Gastroesophageal sphincter (tissue), 4 donors: Measurements from ENCODE around the gene ABHD4. TPM values are rescaled to one million over a fixed set of nuclear protein-coding genes. Genes with fewer than 3 reads are reported as not detected.
A peak's percentile ranks its signal among the peaks of the same experiment; 100 is the strongest.
"Not testable (repeated sequence)": the region's sequence is repeated elsewhere in the genome, so short reads cannot be mapped to it uniquely, and the experiment has no call there.

Experiments
- ATAC-seq: fragments of 150-250 bp; one replicate; pipeline ENCODE4 v1.9.1; 2016; ENCODE audit warnings: mild to moderate bottlenecking, moderate library complexity
- H3K27ac ChIP-seq, 4 donors: fragments of 200-600 bp; sonication (generic) in 3 of 4; 1 replicate in 3 of 4; 2 replicates in 1 of 4; pipeline ENCODE4 v1.5.1; 2016 to 2019
- H3K27me3 ChIP-seq: fragments of 200-600 bp; sonication (generic); one replicate; pipeline ENCODE4 v1.5.1; 2019
- H3K36me3 ChIP-seq, 2 donors: fragments of 200-600 bp; sonication (generic); one replicate each; pipeline ENCODE4 v1.5.1; 2019; ENCODE audit warnings: control low read depth in 1 of 2
- H3K4me1 ChIP-seq, 3 donors: fragments of 200-600 bp; sonication (generic); 1 replicate in 2 of 3; 2 replicates in 1 of 3; pipeline ENCODE4 v1.5.1; 2016 to 2019; ENCODE audit warnings: control low read depth in 2 of 3
- H3K4me3 ChIP-seq, 2 donors: fragments of 200-600 bp; sonication (generic); one replicate each; pipeline ENCODE4 v1.5.1; 2019; ENCODE audit warnings: mild to moderate bottlenecking in 1 of 2, moderate library complexity in 1 of 2
- H3K9me3 ChIP-seq, 3 donors: fragments of 200-600 bp; sonication (generic); one replicate each; pipeline ENCODE4 v1.5.1; 2017 to 2019; ENCODE audit warnings: control low read depth in 2 of 3
- CTCF ChIP-seq, 4 experiments: fragments of 200-600 bp in 2 of 4; fragments of 450-650 bp in 2 of 4; sonication (generic) in 1 of 4; IDR thresholded peaks; one replicate each; pipeline ENCODE4 v1.5.1; 2017 to 2019; ENCODE audit warnings: antibody characterized with exemption in 4 of 4, mild to moderate bottlenecking in 2 of 4, moderate library complexity in 2 of 4
- EP300 ChIP-seq: sonication (generic); formaldehyde crosslinking; IDR thresholded peaks from one replicate; pipeline ENCODE4 v1.6.1; 2017; ENCODE audit warnings: antibody characterized with exemption, mild to moderate bottlenecking
- POLR2A ChIP-seq, 2 donors: fragments of 450-650 bp; IDR thresholded peaks; one replicate each; pipeline ENCODE4 v1.6.1; 2017; ENCODE audit warnings: antibody characterized with exemption in 2 of 2, mild to moderate bottlenecking in 2 of 2, moderate library complexity in 1 of 2
- POLR2AphosphoS5 ChIP-seq: sonication (generic); formaldehyde crosslinking; IDR thresholded peaks from one replicate; pipeline ENCODE4 v1.6.1; 2017; ENCODE audit warnings: antibody characterized with exemption
- WGBS, 2 donors: methylation state at CpG; one replicate each; pipeline ENCODE4 v1.1.5; 2018; ENCODE audit warnings: low coverage in 1 of 2; 5-methylcytosine and 5-hydroxymethylcytosine counted together
- total RNA-seq, 4 donors: library from RNA; depleted of rRNA; stranded (reverse); fragments of >200 nt; gene quantifications; one replicate each; pipeline ENCODE4 v1.1.0, GENCODE V29; 2016

ABHD4 gene
- total RNA-seq, 4 donors from 2014 or later: 23.8 to 42.0 (median 31.0) TPM

GRCh38 chr14:22614240-22614799 lies 16.2 kb downstream of the ABHD4 start:
- ATAC-seq: peak; percentile 92
- Histone ChIP-seq H3K27ac (peak overlapping the region in 3 of 4 donors; percentile 24 to 74 (median 56)), H3K4me1 (peaks cover 0 to 18% (median 13%) of the 10 kb centered on the region in 3 donors), H3K9me3 (no peaks in the 10 kb centered on the region), H3K4me3 (no peak overlapping the region), H3K27me3 (no peaks in the 10 kb centered on the region), H3K36me3 (peaks cover 0 to 33% of the 10 kb centered on the region in 2 donors)
- TF ChIP-seq CTCF (IDR thresholded peaks at IDR 0.05) (no peak), EP300 (no peak), POLR2AphosphoS5 (peak; percentile 42), POLR2A (IDR thresholded peaks at IDR 0.05) (no peak)
- 0 to 8% methylated on average over 1 to 5 of the region's 6 CpGs for WGBS, 2 donors

GRCh38 chr14:22615765-22616164 lies 17.7 kb downstream of the ABHD4 start:
- ATAC-seq, H3K27ac ChIP-seq, H3K4me3 ChIP-seq, H3K9me3 ChIP-seq, H3K27me3 ChIP-seq: not testable (repeated sequence)
- H3K4me1 ChIP-seq: peaks cover 0 to 18% (median 13%) of the 10 kb centered on the region in 3 donors
- peaks cover 0 to 19% of the 10 kb centered on the region in 2 donors for H3K36me3 ChIP-seq
- WGBS, 2 donors: 95 to 100% methylated on average over 2 of the region's 2 CpGs

- TF ChIP-seq POLR2A (IDR thresholded peaks at IDR 0.05): no peak
- no peak for TF ChIP-seq POLR2AphosphoS5
- TF ChIP-seq EP300: no peak
- no peak for TF ChIP-seq CTCF (IDR thresholded peaks at IDR 0.05)
- WGBS, 2 donors: 77 to 92% methylated on average over 1 to 2 of the region's 2 CpGs
- no peak for ATAC-seq
Measured at GRCh38 chr14:22622255-22622654, 24.2 kb downstream of the ABHD4 start.

GRCh38 chr14:22623047-22623446 lies 24.9 kb downstream of the ABHD4 start:
- no peak for ATAC-seq
- peaks cover 0 to 3% (median 0%) of the 10 kb centered on the region in 3 donors for H3K9me3 ChIP-seq
- TF ChIP-seq EP300: no peak
- no peaks in the 10 kb centered on the region for H3K27me3 ChIP-seq
- WGBS, 2 donors: 17 to 37% methylated on average over 2 of the region's 2 CpGs
- no peak overlapping the region for H3K27ac ChIP-seq
- H3K4me3 ChIP-seq: no peak overlapping the region
- H3K4me1 ChIP-seq: no peaks in the 10 kb centered on the region
- no peaks in the 10 kb centered on the region for H3K36me3 ChIP-seq

More at GRCh38 chr14:22622255-22622654, 24.2 kb downstream of the ABHD4 start:
- Histone ChIP-seq H3K36me3 (no peaks in the 10 kb centered on the region), H3K27ac (no peak overlapping the region), H3K4me1 (no peaks in the 10 kb centered on the region), H3K4me3 (no peak overlapping the region), H3K9me3 (peaks cover 0 to 3% (median 0%) of the 10 kb centered on the region in 3 donors), H3K27me3 (no peaks in the 10 kb centered on the region)

GRCh38 chr14:22626590-22626989 lies 28.5 kb downstream of the ABHD4 start:
- no peak for ATAC-seq
- Histone ChIP-seq H3K9me3 (no peaks in the 10 kb centered on the region), H3K27me3 (no peaks in the 10 kb centered on the region), H3K4me1 (no peaks in the 10 kb centered on the region), H3K27ac (no peak overlapping the region), H3K36me3 (no peaks in the 10 kb centered on the region), H3K4me3 (no peak overlapping the region)
- WGBS, 2 donors: 80 to 82% methylated on average over 6 of the region's 6 CpGs
- TF ChIP-seq CTCF (IDR thresholded peaks at IDR 0.05): no peak
- no peak for TF ChIP-seq POLR2A (IDR thresholded peaks at IDR 0.05)
- TF ChIP-seq POLR2AphosphoS5: no peak
- no peak for TF ChIP-seq EP300

GRCh38 chr14:22627506-22628263 lies 29.6 kb downstream of the ABHD4 start:
- Histone ChIP-seq H3K36me3 (no peaks in the 10 kb centered on the region), H3K27ac (no peak overlapping the region), H3K4me1 (no peaks in the 10 kb centered on the region), H3K27me3 (no peaks in the 10 kb centered on the region), H3K4me3 (no peak overlapping the region), H3K9me3 (no peaks in the 10 kb centered on the region)
- WGBS, 2 donors: 49 to 66% methylated on average over 6 to 7 of the region's 7 CpGs
- ATAC-seq: no peak
- no peak for TF ChIP-seq EP300
- no peak for TF ChIP-seq CTCF (IDR thresholded peaks at IDR 0.05)
- no peak for TF ChIP-seq POLR2A (IDR thresholded peaks at IDR 0.05)
- no peak for TF ChIP-seq POLR2AphosphoS5
